A549 (cell line): ENCODE data around the gene TMEM151A. TPM values are rescaled to one million over a fixed set of nuclear protein-coding genes. Genes with fewer than 3 reads are reported as not detected.

ENCODE experiments used
- ATAC-seq, 2 experiments: fragments of 200-7000 bp in 1 of 2; fragments of >200 bp in 1 of 2; cut with Nextera tagmentation in 1 of 2; cut with Tn5 transposase in 1 of 2; 3 replicates each; pipeline versions ENCODE4 v1.8.0 to v1.9.1; 2018 to 2020; ENCODE audit warnings: mild to moderate bottlenecking in 1 of 2, moderate library complexity in 1 of 2
- CTCF ChIA-PET: fragments of 300-600 bp; sonication (Branson Sonifier 250); formaldehyde crosslinking; extraction: SDS; loops from one replicate; lab custom pipeline; 2021; ENCODE audit warnings: antibody characterized with exemption, inconsistent platforms; lab: Yijun Ruan, JAX
- POLR2A ChIA-PET: fragments of 350-600 bp; formaldehyde crosslinking; extraction: SDS; loops from one replicate; lab custom pipeline; 2021; ENCODE audit warnings: antibody characterized with exemption, inconsistent platforms; lab: Yijun Ruan, JAX
- DNase-seq, 2 experiments: peaks; one replicate each; pipeline versions ENCODE4 v3.0.0 to v3.0.0-alpha.2; 2011 to 2016; ENCODE audit warnings: low read depth in 1 of 2, low spot score in 1 of 2
- FAIRE-seq: peaks from 2 replicates; lab custom pipeline; 2011; peaks lifted over from hg19 to GRCh38; lab: Jason Lieb, UNC
- H3K27ac ChIP-seq, 2 experiments: fragments of >200 bp; sonication (Bioruptor Twin); formaldehyde crosslinking; 3 replicates each; pipeline ENCODE4 v1.5.1; 2016 to 2017
- H3K4me1 ChIP-seq: fragments of >200 bp; sonication (Bioruptor Twin); formaldehyde crosslinking; 3 replicates; pipeline ENCODE4 v1.6.1; 2016
- H3K4me2 ChIP-seq: fragments of >200 bp; sonication (Bioruptor Twin); formaldehyde crosslinking; 3 replicates; pipeline ENCODE4 v1.6.1; 2016
- H3K4me3 ChIP-seq: fragments of >200 bp; sonication (Bioruptor Twin); formaldehyde crosslinking; 3 replicates; pipeline ENCODE4 v1.5.1; 2016
- H3K9me3 ChIP-seq: fragments of >200 bp; sonication (Bioruptor Twin); formaldehyde crosslinking; 3 replicates; pipeline ENCODE4 v1.6.1; 2016
- BHLHE40 ChIP-seq: IDR thresholded peaks from 2 replicates; pipeline ENCODE4 v1.6.1; 2012; ENCODE audit warnings: low read depth, low read length, inconsistent platforms
- CEBPB ChIP-seq, 2 experiments: fragments of >200 bp in 1 of 2; sonication (Bioruptor Twin) in 1 of 2; formaldehyde crosslinking in 1 of 2; IDR thresholded peaks; 2 replicates each; pipeline ENCODE4 v1.6.1; 2012 to 2016
- EHMT2 ChIP-seq: fragments of 200-600 bp; sonication (generic); IDR thresholded peaks from 2 replicates; pipeline ENCODE4 v1.6.1; 2016; ENCODE audit warnings: antibody characterized with exemption, low read depth, mild to moderate bottlenecking, moderate library complexity
- EP300 ChIP-seq, 2 experiments: fragments of >200 bp; sonication (Bioruptor Twin); formaldehyde crosslinking; IDR thresholded peaks; 2 replicates in 1 of 2; 3 replicates in 1 of 2; pipeline ENCODE4 v1.6.1; 2016 to 2017
- GATA3 ChIP-seq: IDR thresholded peaks from 2 replicates; pipeline ENCODE4 v1.6.1; 2012; ENCODE audit warnings: borderline replicate concordance
- HDAC2 ChIP-seq: fragments of 200-600 bp; sonication (generic); IDR thresholded peaks from 2 replicates; pipeline ENCODE4 v1.6.1; 2016
- KDM5A ChIP-seq: fragments of 200-600 bp; sonication (generic); IDR thresholded peaks from 2 replicates; pipeline ENCODE4 v1.6.1; 2016; ENCODE audit warnings: antibody characterized with exemption, mild to moderate bottlenecking
- MAFK ChIP-seq: fragments of 450-650 bp; IDR thresholded peaks from 2 replicates; pipeline ENCODE4 v1.6.1; 2014; ENCODE audit not compliant: partially characterized antibody
- MYC ChIP-seq: IDR thresholded peaks from 2 replicates; pipeline ENCODE4 v1.6.1; 2012; ENCODE audit warnings: mild to moderate bottlenecking, inconsistent platforms, low read length, improper control_type of control experiment, borderline replicate concordance
- POLR2A ChIP-seq: IDR thresholded peaks from 2 replicates; pipeline ENCODE4 v1.6.1; 2012; ENCODE audit warnings: mild to moderate bottlenecking, low read length
- RARB ChIP-seq: fragments of 250-450 bp; sonication (Bioruptor Pico); IDR thresholded peaks from 2 replicates; pipeline ENCODE4 v1.8.0; 2021; ENCODE audit warnings: mild to moderate bottlenecking, moderate library complexity
- SMC3 ChIP-seq: fragments of >200 bp; sonication (Bioruptor Twin); formaldehyde crosslinking; IDR thresholded peaks from 3 replicates; pipeline ENCODE4 v1.6.1; 2018; ENCODE audit warnings: inconsistent platforms
- ZC3H11A ChIP-seq: fragments of 450-650 bp; IDR thresholded peaks from 2 replicates; pipeline ENCODE4 v1.6.1; 2014; ENCODE audit warnings: antibody characterized with exemption, mild to moderate bottlenecking
- ZFP36 ChIP-seq: fragments of 450-650 bp; IDR thresholded peaks from 2 replicates; pipeline ENCODE4 v1.6.1; 2014; ENCODE audit warnings: borderline replicate concordance; ENCODE audit not compliant: partially characterized antibody
- WGBS: methylation state at CpG from one replicate; pipeline ENCODE4 v1.1.6; 2017; ENCODE audit errors: missing lambda C conversion rate; 5-methylcytosine and 5-hydroxymethylcytosine counted together
- polyA plus RNA-seq, 4 experiments: library from polyadenylated mRNA; depleted of rRNA in 3 of 4; stranded (reverse); fragments of >200 nt; fragmentation: RNase III in 1 of 4; extraction: RNeasy Plus Mini Kit Qiagen cat#74134 plus additional on column Dnase treatment in 1 of 4; gene quantifications; 2 replicates in 3 of 4; 3 replicates in 1 of 4; pipeline ENCODE4 v1.2.3, GENCODE V29; 2011 to 2017
- TF ChIP-seq, protein P1 (sequence below): fragments of 150-350 bp; IDR thresholded peaks from 2 replicates; pipeline ENCODE4 v1.6.1; 2014; ENCODE audit warnings: low read depth, mild to moderate bottlenecking, low read length
- TF ChIP-seq, protein P2 (sequence below): IDR thresholded peaks from 2 replicates; pipeline ENCODE4 v1.6.1; 2012
- TF ChIP-seq, protein P3 (sequence below): fragments of 450-650 bp; IDR thresholded peaks from 2 replicates; pipeline ENCODE4 v1.6.1; 2014; ENCODE audit warnings: antibody characterized with exemption
- TF ChIP-seq, protein P4 (sequence below): fragments of 250-450 bp; sonication (Bioruptor Pico); IDR thresholded peaks from 2 replicates; pipeline ENCODE4 v1.5.0; 2020; ENCODE audit warnings: low read depth, mild to moderate bottlenecking, moderate library complexity

The TMEM151A gene
- polyA plus RNA-seq, 2 of the 4 experiments (the other 2 are of a cell fraction) = 0.44 to 1.8 TPM

DNA sequence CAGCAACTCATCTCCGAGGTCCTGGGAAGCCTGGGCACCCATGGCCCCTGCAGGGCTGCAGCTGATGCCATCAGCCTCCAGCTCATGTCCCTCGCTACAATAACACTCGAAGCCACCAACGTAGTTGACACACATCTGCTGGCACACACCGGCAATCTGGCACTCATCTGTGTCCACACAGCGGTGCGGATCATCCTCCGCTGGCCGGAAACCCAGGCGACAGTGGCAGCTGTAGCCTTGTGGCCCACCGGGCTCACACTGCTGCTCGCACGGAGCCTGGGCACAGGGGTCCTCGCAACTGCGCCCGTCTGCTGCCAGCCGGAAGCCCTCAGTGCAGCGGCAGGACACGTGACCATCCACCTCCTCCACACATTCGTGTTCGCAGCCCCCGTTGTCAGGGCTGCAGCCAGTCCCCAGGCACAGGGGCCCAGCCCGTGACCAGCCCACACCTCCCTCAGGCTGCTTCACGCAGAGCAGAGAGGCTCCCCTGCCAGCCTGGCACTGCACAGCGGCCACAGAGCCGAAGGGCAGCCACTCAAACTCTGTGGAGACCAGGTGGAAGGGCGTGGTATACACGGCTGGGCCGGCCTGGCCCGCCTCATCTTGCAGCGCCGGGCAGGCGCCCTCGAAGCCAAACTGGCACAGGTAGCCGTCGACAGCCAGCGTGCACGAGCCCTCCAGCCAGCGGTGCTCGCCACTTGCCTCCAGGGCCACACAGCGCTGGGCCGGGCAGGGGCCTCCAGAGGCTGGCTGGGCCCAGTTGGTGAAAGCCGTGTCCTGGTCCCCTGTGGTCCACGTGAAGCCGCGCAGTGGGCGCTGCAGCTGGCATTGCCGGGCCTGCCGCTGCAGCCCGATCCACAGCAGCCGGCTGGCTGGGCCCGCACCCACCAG lies 24.5 kb downstream of the TMEM151A start:
- FAIRE-seq = no peak
- TF ChIP-seq MAFK = no peak
- TF ChIP-seq, protein P1, sequence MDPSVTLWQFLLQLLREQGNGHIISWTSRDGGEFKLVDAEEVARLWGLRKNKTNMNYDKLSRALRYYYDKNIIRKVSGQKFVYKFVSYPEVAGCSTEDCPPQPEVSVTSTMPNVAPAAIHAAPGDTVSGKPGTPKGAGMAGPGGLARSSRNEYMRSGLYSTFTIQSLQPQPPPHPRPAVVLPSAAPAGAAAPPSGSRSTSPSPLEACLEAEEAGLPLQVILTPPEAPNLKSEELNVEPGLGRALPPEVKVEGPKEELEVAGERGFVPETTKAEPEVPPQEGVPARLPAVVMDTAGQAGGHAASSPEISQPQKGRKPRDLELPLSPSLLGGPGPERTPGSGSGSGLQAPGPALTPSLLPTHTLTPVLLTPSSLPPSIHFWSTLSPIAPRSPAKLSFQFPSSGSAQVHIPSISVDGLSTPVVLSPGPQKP = no peak
- TF ChIP-seq ZC3H11A = no peak
- no peak for TF ChIP-seq ZFP36
- TF ChIP-seq SMC3 = no peak
- TF ChIP-seq CEBPB (IDR thresholded peaks at IDR 0.05) = no peak
- TF ChIP-seq, protein P2, sequence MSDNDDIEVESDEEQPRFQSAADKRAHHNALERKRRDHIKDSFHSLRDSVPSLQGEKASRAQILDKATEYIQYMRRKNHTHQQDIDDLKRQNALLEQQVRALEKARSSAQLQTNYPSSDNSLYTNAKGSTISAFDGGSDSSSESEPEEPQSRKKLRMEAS = no peak
- ChIA-PET CTCF (interaction anchor here (0.9 to 12.2 kb wide), 5 partner anchors 11 to 73 kb away, joined by 3 to 247 read pairs (median 4); partner anchors contain the start of gene RIN1), POLR2A (interaction anchor here (1.0 kb wide), 1 partner anchor 20 kb away, joined by 3 read pairs; the partner anchor contains the start of gene RIN1)
- ATAC-seq = no peak
- Histone ChIP-seq H3K4me1 (peaks cover 29% of the 10 kb centered on the region), H3K4me3 (no peak overlapping the region), H3K27ac (peak overlapping the region in 1 of 2 experiments; percentile 79; a peak in 1 of 6 replicates), H3K9me3 (no peaks in the 10 kb centered on the region), H3K4me2 (no peak overlapping the region)
- no peak for DNase-seq
- 85% methylated on average over 19 of the region's 52 CpGs for WGBS

DNA sequence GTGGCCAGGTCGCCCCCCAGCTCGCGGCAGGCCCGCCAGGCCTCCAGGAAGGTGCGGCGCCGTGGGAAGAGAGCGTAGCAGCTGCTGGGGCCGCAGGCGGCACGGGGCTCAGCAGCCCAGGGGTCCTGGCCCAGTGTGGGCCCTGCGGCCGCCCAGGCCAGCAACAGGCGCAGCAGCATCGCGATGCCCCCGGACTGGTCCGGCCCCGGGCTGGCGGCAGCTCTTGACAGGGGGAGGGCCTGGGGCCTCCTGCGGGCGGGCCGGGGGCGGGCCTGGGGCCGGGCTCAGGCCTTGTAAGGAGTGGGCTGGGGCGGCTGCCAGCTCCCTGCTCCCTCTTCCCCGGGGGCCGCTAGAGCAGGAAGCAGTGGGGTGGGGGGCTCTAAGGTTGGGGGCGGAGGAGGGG lies 25.2 kb downstream of the TMEM151A start, which contains the start of gene CD248:
Gene CD248 (minus strand): TSS at position 196 of the 403 bp plus-strand sequence. CDS start 17 bp downstream, at position 179.
- FAIRE-seq (no peak), ATAC-seq (no peak), DNase-seq (no peak)
- CTCF ChIA-PET = interaction anchor here (2.7 to 12.2 kb wide), 2 partner anchors 10 to 16 kb away, joined by 10 to 247 read pairs; partner anchors contain the start of gene RIN1
- peaks cover 24% of the 10 kb centered on the region for H3K4me1 ChIP-seq
- H3K27ac ChIP-seq = peak within 1 kb of the TSS; percentile 62 to 79; a peak in 5 of 6 replicates
- no peak within 1 kb of the TSS for H3K4me3 ChIP-seq
- H3K9me3 ChIP-seq = no peaks in the 10 kb centered on the region
- no CpG with 5 or more reads among the region's 29 CpGs for WGBS
- POLR2A ChIA-PET = interaction anchor here (1.0 kb wide), 1 partner anchor 19 kb away, joined by 3 read pairs; the partner anchor contains the start of gene RIN1
- TF ChIP-seq EHMT2 (no peak), MYC (no peak), KDM5A (no peak), HDAC2 (no peak), GATA3 (no peak), RARB (CRISPR knock-in tag) (no peak), CEBPB (IDR thresholded peaks at IDR 0.05) (no peak)
- TF ChIP-seq, protein P3, sequence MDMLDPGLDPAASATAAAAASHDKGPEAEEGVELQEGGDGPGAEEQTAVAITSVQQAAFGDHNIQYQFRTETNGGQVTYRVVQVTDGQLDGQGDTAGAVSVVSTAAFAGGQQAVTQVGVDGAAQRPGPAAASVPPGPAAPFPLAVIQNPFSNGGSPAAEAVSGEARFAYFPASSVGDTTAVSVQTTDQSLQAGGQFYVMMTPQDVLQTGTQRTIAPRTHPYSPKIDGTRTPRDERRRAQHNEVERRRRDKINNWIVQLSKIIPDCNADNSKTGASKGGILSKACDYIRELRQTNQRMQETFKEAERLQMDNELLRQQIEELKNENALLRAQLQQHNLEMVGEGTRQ = no peak
- H3K4me2 ChIP-seq = peak within 1 kb of the TSS; percentile 52; the same call in 2 of the 3 replicates

DNA sequence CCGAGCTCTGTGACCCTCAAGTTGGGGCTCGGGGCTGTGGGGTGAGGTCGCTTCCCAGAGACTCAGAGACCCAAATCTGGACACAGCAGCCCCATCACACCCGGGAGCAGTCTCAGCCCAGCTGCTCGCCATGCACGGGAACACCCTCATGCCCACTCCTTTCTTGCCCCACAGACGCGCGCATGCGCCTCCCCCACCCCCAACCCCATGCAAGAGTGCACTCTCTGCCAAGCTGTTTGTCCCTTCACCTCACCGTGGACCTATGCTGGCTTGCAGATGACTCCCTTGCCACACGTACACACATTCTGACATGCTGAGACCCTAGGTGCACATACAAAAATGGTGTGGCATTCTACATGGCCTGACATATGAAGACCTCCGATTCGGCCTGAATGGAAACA lies 25.6 kb downstream of the TMEM151A start:
- WGBS = 76% methylated on average over 14 of the region's 14 CpGs
- Histone ChIP-seq H3K4me2 (peak overlapping the region; percentile 52; the same call in 1 of the 3 replicates), H3K4me1 (peaks cover 24% of the 10 kb centered on the region), H3K27ac (peak overlapping the region; percentile 62 to 79; a peak in 5 of 6 replicates), H3K9me3 (no peaks in the 10 kb centered on the region), H3K4me3 (no peak overlapping the region)
- CTCF ChIA-PET = interaction anchor here (2.7 to 12.2 kb wide), 2 partner anchors 9 to 15 kb away, joined by 10 to 247 read pairs; partner anchors contain the start of gene RIN1
- no peak for TF ChIP-seq POLR2A
- TF ChIP-seq, protein P4, sequence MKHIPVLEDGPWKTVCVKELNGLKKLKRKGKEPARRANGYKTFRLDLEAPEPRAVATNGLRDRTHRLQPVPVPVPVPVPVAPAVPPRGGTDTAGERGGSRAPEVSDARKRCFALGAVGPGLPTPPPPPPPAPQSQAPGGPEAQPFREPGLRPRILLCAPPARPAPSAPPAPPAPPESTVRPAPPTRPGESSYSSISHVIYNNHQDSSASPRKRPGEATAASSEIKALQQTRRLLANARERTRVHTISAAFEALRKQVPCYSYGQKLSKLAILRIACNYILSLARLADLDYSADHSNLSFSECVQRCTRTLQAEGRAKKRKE (CRISPR knock-in tag) = no peak
- no peak for TF ChIP-seq EP300 (IDR thresholded peaks at IDR 0.05)
- TF ChIP-seq BHLHE40 = no peak
- FAIRE-seq (no peak), ATAC-seq (no peak), DNase-seq (no peak)
- POLR2A ChIA-PET = interaction anchor here (1.0 kb wide), 1 partner anchor 19 kb away, joined by 3 read pairs; the partner anchor contains the start of gene RIN1
